Stimulated activated CD8-positive, alpha-beta memory T cell treated with anti-CD3 and anti-CD28 coated beads, Interleukin-15, amount 100 ng/mL, for 1 hour (primary cell): ENCODE data around the gene SLC16A13.
"Not testable (repeated sequence)": the region's sequence is repeated elsewhere in the genome, so short reads cannot be mapped to it uniquely, and the experiment has no call there.

Source experiments
- DNase-seq: peaks from one replicate; pipeline ENCODE4 v3.0.0-alpha.2; 2020; ENCODE audit warnings: low read depth

Gene SLC16A13

DNA sequence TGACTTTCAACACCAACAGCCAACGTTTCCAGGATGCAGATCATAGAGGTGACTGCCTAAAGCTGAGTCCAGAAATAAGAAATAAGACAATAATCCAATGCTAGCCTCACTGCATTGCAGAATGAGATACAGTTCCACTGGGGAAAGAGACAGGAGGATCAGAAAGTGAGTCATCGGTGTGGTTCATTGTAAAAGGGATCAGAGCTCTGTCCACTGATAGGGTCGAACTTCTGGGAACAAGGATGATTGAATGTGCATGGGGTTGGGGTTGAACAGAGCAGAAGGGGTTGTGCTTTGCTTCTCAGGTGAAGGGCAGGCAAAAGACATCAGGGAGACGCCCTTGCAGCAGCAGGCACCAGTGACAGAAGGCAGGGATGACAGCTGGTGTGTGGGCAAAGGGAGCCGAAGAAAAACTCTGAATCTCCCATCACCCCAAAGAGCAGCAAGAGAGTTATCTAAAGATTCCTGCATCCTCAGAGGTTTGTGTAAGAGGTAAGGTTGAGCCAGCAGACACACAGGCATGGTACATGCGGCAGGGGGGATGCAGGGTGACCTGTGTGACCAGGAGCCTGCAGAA is 27.8 kb downstream of the SLC16A13 start:
- no peak for DNase-seq

DNA sequence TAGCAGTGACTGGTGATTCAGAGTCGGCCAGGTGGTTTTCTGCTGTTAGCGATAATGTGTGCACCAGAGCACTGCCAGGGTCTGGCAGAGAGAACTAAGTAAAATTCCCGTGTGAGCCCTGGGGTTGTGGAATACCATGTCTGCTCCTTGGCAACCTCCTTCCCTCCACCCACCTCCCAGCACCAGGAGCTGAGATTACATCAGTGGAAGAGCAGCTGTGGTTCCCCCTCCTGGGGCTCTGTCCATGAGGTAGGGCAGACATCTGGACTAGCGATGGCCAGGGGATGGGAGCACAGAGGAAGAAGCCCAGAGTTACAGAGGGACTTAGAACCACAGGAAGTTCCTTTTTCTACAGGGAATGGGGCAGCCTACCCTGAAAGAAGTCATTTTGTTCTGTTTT is 28.4 kb downstream of the SLC16A13 start:
- no peak for DNase-seq

DNA sequence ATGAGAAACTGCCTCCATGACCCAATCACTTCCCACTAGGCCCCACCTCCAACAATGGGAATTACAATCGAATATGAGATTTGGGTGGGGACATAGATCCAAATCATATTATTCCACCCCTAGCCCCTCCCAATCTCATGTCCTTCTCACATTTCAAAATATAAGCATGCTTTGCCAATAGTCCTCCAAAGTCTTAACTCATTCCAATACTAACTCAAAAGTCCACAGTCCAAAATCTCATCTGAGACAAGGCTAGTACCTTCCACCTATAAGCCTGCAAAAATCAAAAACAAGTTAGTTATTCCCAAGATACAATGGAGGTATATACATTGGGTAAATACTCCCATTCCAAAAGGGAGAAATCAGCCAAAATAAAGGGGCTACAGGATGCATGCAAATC is 31.4 kb downstream of the SLC16A13 start:
- DNase-seq, result no peak

DNA sequence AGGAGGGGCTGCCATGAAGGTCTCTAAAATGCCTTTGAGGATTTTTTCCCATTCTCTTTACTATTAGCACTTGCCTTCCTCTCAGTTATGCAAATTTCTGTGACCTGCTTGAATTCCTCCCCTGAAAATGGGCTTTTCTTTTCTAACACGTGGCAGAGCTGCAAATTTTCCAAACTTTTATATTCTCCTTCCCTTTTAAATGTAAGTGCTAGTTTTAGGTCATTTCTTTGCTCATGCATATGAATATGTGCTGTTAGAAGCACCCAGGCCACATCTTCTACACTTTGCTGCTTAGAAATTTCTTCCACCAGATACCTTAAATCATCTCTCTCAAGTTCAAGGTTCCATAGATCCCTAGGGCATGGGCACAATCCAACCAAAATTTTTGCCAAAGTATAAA is 32.5 kb downstream of the SLC16A13 start:
- no peak for DNase-seq

DNA sequence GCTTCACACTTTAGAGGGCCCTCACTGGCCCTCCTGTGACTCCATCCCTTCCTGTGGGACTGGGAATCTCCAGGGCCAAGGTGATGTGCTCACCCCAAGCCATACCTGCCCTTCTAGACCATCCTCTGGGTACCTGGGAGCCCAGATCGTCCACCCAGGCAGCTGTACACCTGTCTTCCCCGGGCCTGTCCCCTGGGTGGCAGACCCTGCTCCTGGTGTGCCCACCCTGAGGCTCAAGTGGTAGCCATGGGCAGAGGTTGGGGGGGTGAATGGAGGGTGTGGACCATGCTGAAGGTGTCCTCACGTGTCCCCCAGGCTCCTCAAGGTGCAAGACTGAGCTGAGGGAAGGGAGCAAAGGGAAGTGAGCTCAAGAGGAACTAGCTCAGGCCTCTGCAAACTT is 34.9 kb downstream of the SLC16A13 start:
- no peak for DNase-seq

DNA sequence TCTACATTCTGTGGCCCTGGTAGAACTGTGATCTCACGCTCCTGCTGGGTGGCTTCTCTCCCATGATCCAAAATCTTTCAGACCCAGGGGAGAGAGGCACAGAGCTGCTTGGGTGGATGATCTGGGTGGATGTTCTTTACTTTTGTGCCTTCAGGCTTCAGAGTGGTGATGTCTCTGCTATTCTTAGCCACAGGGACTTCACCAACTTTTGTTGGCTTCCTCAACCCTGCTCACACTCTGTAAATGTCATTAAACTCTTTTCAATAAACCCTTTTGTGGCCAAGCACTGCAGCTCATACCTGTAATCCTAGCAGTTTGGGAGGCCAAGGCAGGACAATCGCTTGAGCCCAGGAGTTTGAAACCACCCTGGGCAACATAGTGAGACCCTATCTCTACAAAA is 36.6 kb downstream of the SLC16A13 start:
- no peak for DNase-seq

DNA sequence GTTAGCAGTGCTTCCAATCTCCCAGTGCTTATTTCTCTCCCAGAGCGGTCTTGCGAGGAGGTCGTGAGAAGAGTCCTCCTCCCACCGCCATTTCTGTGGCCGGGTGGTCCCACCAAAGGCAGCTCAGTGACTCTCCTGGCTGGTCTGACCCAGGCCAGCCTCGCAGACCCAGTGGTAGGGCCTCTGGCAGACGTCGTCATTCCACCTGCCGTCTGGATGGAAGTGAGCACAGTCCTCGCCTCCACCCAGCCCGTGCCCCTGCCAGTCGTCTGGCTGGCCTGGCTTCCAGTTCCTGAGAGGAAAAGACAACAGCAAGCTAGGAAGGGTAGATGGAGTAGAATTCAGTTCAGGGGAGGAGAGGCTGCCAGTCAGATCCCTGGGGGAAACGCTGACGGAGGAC is 39.1 kb downstream of the SLC16A13 start:
- DNase-seq, result no peak

DNA sequence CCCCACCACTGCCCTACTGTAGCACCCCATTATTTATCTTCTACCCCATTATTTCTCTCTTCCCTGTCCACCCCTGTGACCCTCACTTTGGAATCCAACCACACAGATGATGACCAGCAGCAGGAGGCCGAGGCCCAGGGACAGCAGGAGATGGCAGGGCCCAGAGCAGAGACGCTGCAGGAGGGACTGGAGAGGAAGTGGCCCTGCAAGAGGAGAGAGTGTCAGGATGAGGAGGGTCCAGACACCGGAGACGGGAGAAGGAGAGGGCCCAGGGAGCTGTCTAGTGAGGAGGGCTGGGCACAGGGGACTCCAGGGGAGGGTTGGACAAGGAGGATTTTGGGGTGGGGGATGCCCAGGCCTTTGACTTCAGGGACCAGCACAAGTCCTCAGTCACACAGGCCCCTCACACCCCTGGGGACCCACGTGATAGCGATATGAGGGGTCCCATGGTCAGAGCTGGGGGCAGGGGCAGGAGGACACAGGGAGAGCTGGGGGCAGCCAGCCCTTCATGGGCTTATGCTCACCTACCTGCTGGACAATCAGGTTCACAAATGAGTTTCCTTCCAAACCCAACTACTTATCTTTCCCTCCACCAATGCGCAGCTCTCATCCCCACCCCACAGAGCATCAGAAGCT is 42.2 kb downstream of the SLC16A13 start:
- DNase-seq, result no peak

DNA sequence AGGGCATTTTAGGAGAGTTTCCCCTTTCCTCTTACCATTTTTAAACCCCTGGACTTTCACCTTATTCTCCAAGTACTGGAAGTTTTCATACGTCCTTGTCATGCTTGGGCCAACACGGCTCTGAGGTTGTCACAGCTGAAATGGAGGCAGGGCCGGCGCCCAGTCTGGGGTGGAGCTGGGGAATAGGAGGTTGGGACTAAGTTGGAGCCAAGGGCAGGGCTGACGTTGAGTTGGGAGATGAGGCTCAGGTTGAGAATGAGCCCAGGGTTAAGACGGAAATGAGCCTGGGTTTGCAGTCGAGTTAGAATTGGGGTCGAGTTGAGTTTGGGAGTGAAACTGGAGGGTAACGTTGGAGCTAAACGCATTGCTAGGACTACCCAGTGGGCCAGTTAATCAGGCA is 42.9 kb downstream of the SLC16A13 start:
- DNase-seq, result no peak

DNA sequence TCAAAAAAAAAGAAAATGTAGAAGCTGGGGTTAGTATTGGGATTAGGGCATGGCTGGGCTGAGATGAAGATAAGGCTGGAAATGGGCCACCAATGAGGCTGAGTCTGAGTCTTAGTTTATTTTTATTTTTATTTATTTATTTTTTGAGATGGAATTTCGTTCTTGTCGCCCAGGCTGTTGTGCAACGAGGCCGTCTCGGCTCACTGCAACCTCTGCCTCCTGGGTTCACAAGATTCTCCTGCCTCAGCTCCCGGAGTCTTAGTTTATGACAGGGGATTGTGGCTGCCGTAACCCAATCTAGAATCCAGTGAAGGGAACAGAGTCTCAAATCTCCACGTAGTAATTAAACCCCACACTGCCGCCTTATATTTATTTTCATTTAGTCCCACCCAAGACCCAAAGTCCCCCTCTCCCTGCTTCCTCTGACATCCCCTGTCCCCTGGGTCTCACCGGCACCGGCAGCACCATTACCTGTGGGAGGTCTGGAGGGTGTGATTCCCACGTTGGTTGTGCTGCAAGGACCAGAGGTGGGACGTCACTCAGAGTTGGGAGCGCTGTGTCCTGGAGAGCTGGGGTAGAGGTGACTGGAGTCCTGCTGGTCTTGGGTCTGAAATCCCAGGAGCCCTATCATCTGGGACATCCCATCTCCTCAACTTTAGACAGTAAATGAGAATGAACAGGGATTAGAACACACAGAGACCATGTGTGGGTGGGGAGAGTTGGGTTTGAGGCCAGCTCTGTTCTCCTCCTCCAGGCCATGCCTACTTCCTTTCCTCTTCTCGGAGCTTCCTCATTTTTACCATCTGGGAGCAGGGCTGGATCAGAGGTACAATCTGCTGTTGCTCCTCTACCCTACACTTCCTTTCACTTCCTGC is 44.0 kb downstream of the SLC16A13 start, which contains the start of gene CLEC10A:
CLEC10A (minus strand) TSS at position 671 of the 875 bp plus-strand sequence. CDS start 1,439 bp downstream, outside the sequence.
- DNase-seq, result no peak

DNA sequence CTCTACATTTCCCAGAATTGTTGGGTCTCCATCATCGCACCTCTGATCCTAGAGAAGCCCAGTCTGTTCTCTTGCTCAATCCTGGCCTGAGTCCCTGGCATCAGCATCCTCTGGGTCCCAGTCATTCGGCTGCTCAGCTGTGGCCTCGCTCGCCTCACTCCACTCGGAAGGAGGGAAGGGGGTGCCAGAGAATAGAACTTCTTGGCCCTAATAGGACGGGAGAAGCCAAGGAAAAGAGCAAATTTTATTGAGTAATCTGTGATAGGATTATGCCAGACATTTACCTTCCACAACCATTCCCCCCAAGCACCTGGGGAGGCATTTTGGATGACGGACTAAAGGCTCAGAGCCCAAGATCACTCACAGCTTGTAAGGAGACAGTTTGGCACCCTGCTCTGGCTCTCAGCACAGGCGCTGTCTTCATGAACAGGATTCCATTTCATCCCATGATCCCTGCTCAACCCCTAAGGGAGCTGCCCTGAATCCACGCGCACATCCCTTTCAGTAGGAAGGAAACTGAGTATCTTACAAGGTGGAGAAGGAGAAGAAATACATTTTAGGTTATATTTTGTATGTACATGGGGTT is 44.7 kb downstream of the SLC16A13 start:
- no peak for DNase-seq

DNA sequence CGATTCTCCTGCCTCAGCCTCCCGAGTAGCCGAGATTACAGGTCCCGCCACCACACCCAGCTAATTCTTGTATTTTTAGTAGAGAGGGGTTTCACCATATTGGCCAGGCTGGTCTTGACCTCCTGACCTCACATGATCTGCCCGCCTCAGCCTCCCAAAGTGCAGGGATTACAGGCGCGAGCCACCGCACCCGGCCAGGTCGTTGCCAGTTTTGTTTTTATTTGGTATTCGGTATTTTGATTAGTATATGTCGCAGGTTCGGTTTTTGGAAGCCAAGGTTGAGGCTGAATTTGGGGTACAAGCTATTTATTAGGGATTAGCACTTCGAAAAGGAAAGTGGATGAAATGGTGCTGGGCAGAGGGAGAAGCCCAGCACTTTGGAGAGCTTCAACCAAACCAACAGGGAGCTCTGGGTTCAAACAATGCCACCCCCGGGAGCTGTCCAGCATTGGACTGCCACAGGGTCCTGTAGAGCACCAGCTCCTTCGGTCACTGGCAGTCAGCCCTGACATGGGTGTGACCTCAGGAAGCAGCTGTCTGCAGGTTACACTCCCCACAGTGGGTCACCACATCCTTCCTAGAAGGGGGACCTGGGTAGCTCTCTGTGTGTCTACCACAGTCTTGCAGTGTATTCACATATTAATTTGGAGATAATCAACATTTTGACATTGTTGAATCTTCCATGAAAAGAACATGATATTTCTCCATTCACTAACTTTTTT is 45.7 kb downstream of the SLC16A13 start:
- no peak for DNase-seq

DNA sequence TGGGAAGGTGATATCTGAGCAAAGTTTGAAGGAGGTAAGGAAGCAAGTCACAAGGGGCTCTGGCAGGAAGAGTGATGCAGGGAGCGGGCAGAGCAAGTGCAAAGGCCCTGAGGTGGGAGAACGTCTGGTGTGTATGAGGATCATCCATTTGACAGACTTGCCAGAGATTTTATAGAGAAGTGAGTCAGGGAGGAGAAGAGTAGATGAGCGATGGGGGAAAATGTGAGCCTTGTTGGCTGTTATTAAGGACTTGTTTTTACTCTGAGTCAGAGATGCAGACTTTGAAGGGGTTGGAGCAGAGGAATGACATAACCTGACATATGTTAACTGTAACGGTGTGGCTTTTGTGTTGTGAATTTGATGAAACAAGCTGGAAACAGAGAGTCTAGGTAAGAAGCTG is 47.8 kb downstream of the SLC16A13 start:
- DNase-seq, result no peak

DNA sequence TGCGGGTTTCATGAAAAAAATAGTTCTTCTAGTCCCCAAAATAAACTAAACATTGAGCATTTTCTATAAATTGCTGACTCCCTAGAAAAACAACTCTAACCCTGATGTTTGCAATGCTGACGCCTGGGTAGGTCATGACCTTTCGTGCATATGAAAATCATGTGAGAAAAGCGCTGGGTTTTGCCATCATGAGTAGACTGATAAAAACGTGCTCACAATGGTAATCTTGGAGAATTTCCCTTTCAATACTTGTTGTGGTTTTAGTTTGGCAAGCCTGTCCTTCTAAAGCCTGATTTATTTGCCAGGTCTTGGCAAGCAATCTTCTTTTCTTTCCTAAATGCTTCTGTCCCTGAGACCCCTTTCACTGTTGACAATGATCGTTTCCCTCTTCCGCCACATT is 48.3 kb downstream of the SLC16A13 start:
- DNase-seq, result no peak

DNA sequence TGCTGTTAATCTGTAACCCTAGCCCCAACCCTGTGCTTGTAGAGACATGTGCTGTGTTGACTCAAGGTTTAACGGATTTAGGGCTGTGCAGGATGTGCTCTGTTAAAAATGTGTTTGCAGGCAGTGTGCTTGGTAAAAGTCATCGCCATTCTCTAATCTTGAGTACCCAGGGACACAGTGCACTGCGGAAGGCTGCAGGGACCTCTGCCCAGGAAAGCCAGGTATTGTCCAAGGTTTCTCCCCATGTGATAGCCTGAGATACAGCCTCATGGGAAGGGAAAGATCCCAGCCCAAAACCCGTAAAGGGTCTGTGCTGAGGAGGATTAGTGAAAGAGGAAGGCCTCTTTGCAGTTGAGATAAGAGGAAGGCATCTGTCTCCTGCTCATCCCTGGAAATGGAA is 52.6 kb downstream of the SLC16A13 start:
- DNase-seq, result not testable (repeated sequence)

DNA sequence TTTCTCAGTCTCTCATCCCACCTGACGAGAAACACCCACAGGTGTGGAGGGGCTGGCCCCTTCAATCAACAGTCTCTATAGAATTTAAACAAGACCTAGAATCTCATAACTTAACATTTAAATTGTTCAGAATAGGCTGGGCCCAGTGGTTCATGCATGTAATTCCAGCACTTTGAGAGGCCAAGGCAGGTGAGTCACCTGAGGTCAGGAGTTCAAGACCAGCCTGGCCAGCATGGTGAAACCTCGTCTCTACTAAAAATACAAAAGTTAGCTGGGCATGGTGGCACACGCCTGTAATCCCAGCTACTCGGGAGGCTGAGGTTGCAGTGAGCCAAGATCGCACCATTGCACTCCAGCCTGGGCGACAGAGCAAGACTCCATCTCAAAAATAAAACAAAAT is 53.8 kb downstream of the SLC16A13 start:
- not testable (repeated sequence) for DNase-seq
